GM23338 (cell line): ENCODE data around the gene PLCL1. TPM values are rescaled to one million over a fixed set of nuclear protein-coding genes. Genes with fewer than 3 reads are reported as not detected.
"Not testable (repeated sequence)": the region's sequence is repeated elsewhere in the genome, so short reads cannot be mapped to it uniquely, and the experiment has no call there.

ENCODE experiments used
- ATAC-seq: fragments of 200-7000 bp; cut with Tn5 transposase; 3 replicates; pipeline ENCODE4 v1.9.1; 2020
- DNase-seq: peaks from one replicate; pipeline ENCODE4 v3.0.0-alpha.2; 2015; ENCODE audit warnings: low spot score
- H2AFZ ChIP-seq: fragments of 200-600 bp; sonication (generic); 2 replicates; pipeline ENCODE4 v1.8.0; 2016; ENCODE audit warnings: antibody characterized with exemption, mild to moderate bottlenecking, moderate library complexity
- H3F3A ChIP-seq: fragments of 200-600 bp; sonication (generic); replicated peaks from 2 replicates; pipeline ENCODE4 v1.8.0; 2017; ENCODE audit warnings: antibody characterized with exemption, mixed run types, low read depth
- H3K27ac ChIP-seq: fragments of 200-600 bp; sonication (generic); 2 replicates; pipeline ENCODE4 v1.6.1; 2016; ENCODE audit warnings: low read depth
- H3K27me3 ChIP-seq: fragments of 200-600 bp; sonication (generic); 2 replicates; pipeline ENCODE4 v1.8.0; 2016; ENCODE audit warnings: mild to moderate bottlenecking, mixed run types, moderate library complexity; ENCODE audit not compliant: insufficient read depth
- H3K36me3 ChIP-seq: fragments of 200-600 bp; sonication (generic); 2 replicates; pipeline ENCODE4 v1.8.0; 2016; ENCODE audit warnings: mild to moderate bottlenecking; ENCODE audit not compliant: insufficient read depth
- H3K4me1 ChIP-seq: fragments of 200-600 bp; sonication (generic); 2 replicates; pipeline ENCODE4 v1.8.0; 2016; ENCODE audit warnings: mild to moderate bottlenecking, moderate library complexity; ENCODE audit not compliant: insufficient read depth
- H3K4me2 ChIP-seq: fragments of 200-600 bp; sonication (generic); 2 replicates; pipeline ENCODE4 v1.7.1; 2017; ENCODE audit warnings: mixed run types
- H3K4me3 ChIP-seq: fragments of 200-600 bp; sonication (generic); 2 replicates; pipeline ENCODE4 v1.6.1; 2016; ENCODE audit warnings: mixed run types
- H3K79me2 ChIP-seq: fragments of 200-600 bp; sonication (generic); replicated peaks from 2 replicates; pipeline ENCODE4 v1.8.0; 2017; ENCODE audit warnings: mild to moderate bottlenecking; ENCODE audit not compliant: insufficient read depth
- H3K9me2 ChIP-seq: fragments of 200-600 bp; sonication (generic); 2 replicates; pipeline ENCODE4 v1.8.0; 2017; ENCODE audit not compliant: insufficient read depth
- H4K20me1 ChIP-seq: fragments of 200-600 bp; sonication (generic); replicated peaks from 2 replicates; pipeline ENCODE4 v1.8.0; 2017; ENCODE audit warnings: mild to moderate bottlenecking; ENCODE audit not compliant: insufficient read depth
- H3K27ac Mint-ChIP-seq: 2 replicates; pipeline ENCODE4 v1.8.0; 2020; ENCODE audit warnings: inconsistent platforms, mild to moderate bottlenecking, moderate library complexity, mixed read lengths
- H3K27me3 Mint-ChIP-seq: 3 replicates; pipeline ENCODE4 v1.8.0; 2022; ENCODE audit warnings: low read depth, mild to moderate bottlenecking, moderate library complexity, mixed read lengths, inconsistent platforms; ENCODE audit not compliant: insufficient read depth, poor library complexity
- H3K36me3 Mint-ChIP-seq: 3 replicates; pipeline ENCODE4 v1.8.0; 2021; ENCODE audit warnings: low read depth, mild to moderate bottlenecking, inconsistent platforms, moderate library complexity, mixed read lengths
- H3K4me1 Mint-ChIP-seq: 3 replicates; pipeline ENCODE4 v1.8.0; 2020; ENCODE audit warnings: mild to moderate bottlenecking, inconsistent platforms, mixed read lengths
- H3K4me3 Mint-ChIP-seq: 3 replicates; pipeline ENCODE4 v1.8.0; 2021; ENCODE audit warnings: moderate library complexity, mild to moderate bottlenecking, inconsistent platforms, mixed read lengths
- H3K9me3 Mint-ChIP-seq: 3 replicates; pipeline ENCODE4 v1.8.0; 2020; ENCODE audit warnings: moderate library complexity, mild to moderate bottlenecking, inconsistent platforms, mixed read lengths
- CTCF ChIP-seq, 2 experiments: fragments of 200-600 bp in 1 of 2; sonication (generic) in 1 of 2; conservative IDR thresholded peaks; 2 replicates each; pipeline versions ENCODE4 v1.5.1 to v1.6.1; 2016 to 2017; ENCODE audit warnings: antibody characterized with exemption in 2 of 2, low read depth in 2 of 2, mild to moderate bottlenecking in 2 of 2, moderate library complexity in 1 of 2
- EZH2phosphoT487 ChIP-seq: fragments of 200-600 bp; sonication (generic); IDR thresholded peaks from one replicate; pipeline ENCODE4 v1.8.1; 2018; ENCODE audit warnings: antibody characterized with exemption; ENCODE audit not compliant: unreplicated experiment
- STAT1 ChIP-seq: IDR thresholded peaks from one replicate; pipeline ENCODE4 v1.6.1; 2016; ENCODE audit warnings: antibody characterized with exemption; ENCODE audit not compliant: unreplicated experiment
- ZNF462 ChIP-seq: fragments of 250-450 bp; sonication (Bioruptor Pico); IDR thresholded peaks from 2 replicates; pipeline ENCODE4 v1.5.0; 2020; ENCODE audit warnings: mild to moderate bottlenecking, moderate library complexity
- polyA plus RNA-seq: library from polyadenylated mRNA; unstranded; fragments of >200 nt; fragmentation: Nextera tagmentation; extraction: Ambion mirVana; gene quantifications from 2 replicates; pipeline ENCODE4 v1.2.1, GENCODE V29; 2016
- total RNA-seq: library from RNA; depleted of rRNA; stranded (reverse); fragments of >200 nt; shearing (Covaris generic); gene quantifications from 2 replicates; pipeline ENCODE4 v1.2.3, GENCODE V29; 2014

The PLCL1 gene
- total and polyA plus RNA-seq, 2 experiments from 2014 or later: not detected

- no peak for TF ChIP-seq ZNF462 (CRISPR knock-in tag)
- no peak for TF ChIP-seq CTCF (conservative IDR thresholded peaks at IDR 0.05; ENCODE audit: low read depth in 2 of 2)
- TF ChIP-seq STAT1: no peak
- no peak for TF ChIP-seq EZH2phosphoT487
Measured at GRCh38 chr2:197828464-197829135, 24.2 kb downstream of the PLCL1 start (continued).

- not testable (repeated sequence) for H3K27ac ChIP-seq, DNase-seq, H3K4me2 ChIP-seq, H3K4me3 ChIP-seq, H3K27me3 ChIP-seq, H4K20me1 ChIP-seq, H3K36me3 Mint-ChIP-seq, H3K36me3 ChIP-seq, H3F3A ChIP-seq, H3K27me3 Mint-ChIP-seq, H2AFZ ChIP-seq, H3K4me1 ChIP-seq, H3K4me3 Mint-ChIP-seq, H3K27ac Mint-ChIP-seq, H3K4me1 Mint-ChIP-seq, H3K79me2 ChIP-seq, H3K9me3 Mint-ChIP-seq, ATAC-seq, H3K9me2 ChIP-seq
Measured at GRCh38 chr2:197834771-197835170, 30.4 kb downstream of the PLCL1 start.
